PFSK-1 (cell line): ENCODE results near the gene PRRC2B.

Experiments used
- FOXP2 ChIP-seq: optimal IDR thresholded peaks from 2 replicates; pipeline ENCODE3; 2011; ENCODE audit warnings: borderline replicate concordance, control low read depth, inconsistent platforms; ENCODE audit not compliant: insufficient read depth; ENCODE audit errors: extremely low read length, extremely low read depth
- POLR2AphosphoS5 ChIP-seq: IDR thresholded peaks from 2 replicates; pipeline ENCODE4 v1.6.1; 2012; ENCODE audit warnings: low read depth, mild to moderate bottlenecking, control low read depth, low read length, moderate library complexity
- REST ChIP-seq, 2 experiments: IDR thresholded peaks; 2 replicates each; pipeline versions ENCODE4 v1.6.1 to v1.8.0; 2011 to 2012; ENCODE audit warnings: low read depth in 2 of 2, low read length in 2 of 2, control low read depth in 1 of 2, inconsistent platforms in 1 of 2, mild to moderate bottlenecking in 1 of 2, moderate library complexity in 1 of 2; ENCODE audit not compliant: insufficient read depth in 1 of 2
- SIN3A ChIP-seq: IDR thresholded peaks from 2 replicates; pipeline ENCODE4 v1.6.1; 2012; ENCODE audit warnings: mild to moderate bottlenecking, low read length, moderate library complexity, borderline replicate concordance; ENCODE audit not compliant: insufficient read depth
- TAF1 ChIP-seq: IDR thresholded peaks from 2 replicates; pipeline ENCODE4 v1.6.1; 2012; ENCODE audit warnings: low read length, control low read depth, borderline replicate concordance; ENCODE audit not compliant: insufficient read depth

GRCh38 chr9:131399972-131400371 is 6.1 kb downstream of the PRRC2B start:
- TF ChIP-seq SIN3A (no peak), POLR2AphosphoS5 (no peak), REST (IDR thresholded peaks at IDR 0.05; ENCODE audit: insufficient read depth in 1 of 2, low read depth in 2 of 2, low read length in 2 of 2) (no peak), TAF1 (no peak), FOXP2 (no peak)
